Thoracic aorta (tissue), 2 donors: ENCODE results near the gene INO80E. TPM values are rescaled to one million over a fixed set of nuclear protein-coding genes. Genes with fewer than 3 reads are reported as not detected.
"Not testable (repeated sequence)": the region's sequence is repeated elsewhere in the genome, so short reads cannot be mapped to it uniquely, and the experiment has no call there.

ENCODE experiments used
- ATAC-seq: fragments of 150-250 bp; one replicate; pipeline ENCODE4 v1.8.0; 2017; ENCODE audit warnings: low read depth; ENCODE audit not compliant: insufficient number of reproducible peaks, low FRiP score
- DNase-seq: peaks from one replicate; pipeline ENCODE4 v3.0.0-alpha.2; 2020; ENCODE audit warnings: low spot score
- H3K27ac ChIP-seq, 2 donors: fragments of 200-600 bp; sonication (generic); 1 replicate in 1 of 2; 2 replicates in 1 of 2; pipeline ENCODE4 v1.5.1; 2016; ENCODE audit warnings: mild to moderate bottlenecking in 2 of 2, moderate library complexity in 2 of 2
- H3K27me3 ChIP-seq: fragments of 200-600 bp; sonication (generic); replicated peaks from 2 replicates; pipeline ENCODE4 v1.6.0; 2016; ENCODE audit warnings: mild to moderate bottlenecking; ENCODE audit not compliant: insufficient read depth
- H3K36me3 ChIP-seq: fragments of 200-600 bp; sonication (generic); one replicate; pipeline ENCODE4 v1.5.1; 2016
- H3K4me1 ChIP-seq, 2 donors: fragments of 200-600 bp; sonication (generic); 1 replicate in 1 of 2; 2 replicates in 1 of 2; pipeline versions ENCODE4 v1.5.1 to v1.6.0; 2016; ENCODE audit warnings: low read depth in 2 of 2, mild to moderate bottlenecking in 1 of 2; ENCODE audit not compliant: control insufficient read depth in 1 of 2
- H3K4me3 ChIP-seq: fragments of 200-600 bp; sonication (generic); 2 replicates; pipeline ENCODE4 v1.5.1; 2016; ENCODE audit warnings: mild to moderate bottlenecking
- H3K9me3 ChIP-seq: fragments of 200-600 bp; sonication (generic); 2 replicates; pipeline ENCODE4 v1.5.1; 2016
- CTCF ChIP-seq: fragments of 200-600 bp; sonication (generic); IDR thresholded peaks from one replicate; pipeline ENCODE4 v1.5.1; 2019; ENCODE audit warnings: antibody characterized with exemption
- total RNA-seq, 2 donors: library from RNA; depleted of rRNA; stranded (reverse); fragments of >200 nt; gene quantifications; one replicate each; pipeline versions ENCODE4 v1.1.0 to v1.2.3, GENCODE V29; 2016

INO80E gene
- total RNA-seq, 2 donors from 2014 or later, result 67.4 to 81.8 TPM

- Histone ChIP-seq H3K27ac (no peak overlapping the region), H3K27me3 (no peaks in the 10 kb centered on the region), H3K4me3 (no peak overlapping the region), H3K36me3 (no peaks in the 10 kb centered on the region), H3K9me3 (no peaks in the 10 kb centered on the region), H3K4me1 (peaks cover 3 to 10% of the 10 kb centered on the region in 2 donors)
- no peak for ATAC-seq
- DNase-seq, result no peak
- TF ChIP-seq CTCF, result no peak
These were observed 36.7 kb upstream of the INO80E start for GRCh38 chr16:29959293-29959692.

DNA sequence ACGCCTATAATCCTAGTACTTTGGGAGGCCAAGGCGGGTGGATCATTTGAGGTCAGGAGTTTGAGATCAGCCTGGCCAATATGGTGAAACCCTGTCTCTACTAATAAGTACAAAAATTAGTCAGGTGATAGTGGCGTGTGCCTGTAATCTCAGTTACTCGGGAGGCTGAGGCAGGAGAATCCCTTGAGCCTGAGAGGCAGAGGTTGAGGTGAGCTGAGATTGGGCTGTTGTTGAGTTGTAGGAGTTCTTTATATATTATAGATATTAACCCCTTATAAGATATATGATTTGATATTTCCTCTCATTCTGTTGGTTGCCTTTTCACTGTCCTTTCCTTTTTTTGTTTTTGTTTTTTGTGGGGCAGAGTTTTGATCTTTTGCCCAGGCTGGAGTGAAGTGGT, 36.2 kb upstream of the INO80E start:
- H3K4me3 ChIP-seq, DNase-seq, H3K9me3 ChIP-seq, H3K27me3 ChIP-seq, ATAC-seq, H3K36me3 ChIP-seq, H3K27ac ChIP-seq: not testable (repeated sequence)
- peaks cover 3 to 15% of the 10 kb centered on the region in 2 donors for H3K4me1 ChIP-seq

DNA sequence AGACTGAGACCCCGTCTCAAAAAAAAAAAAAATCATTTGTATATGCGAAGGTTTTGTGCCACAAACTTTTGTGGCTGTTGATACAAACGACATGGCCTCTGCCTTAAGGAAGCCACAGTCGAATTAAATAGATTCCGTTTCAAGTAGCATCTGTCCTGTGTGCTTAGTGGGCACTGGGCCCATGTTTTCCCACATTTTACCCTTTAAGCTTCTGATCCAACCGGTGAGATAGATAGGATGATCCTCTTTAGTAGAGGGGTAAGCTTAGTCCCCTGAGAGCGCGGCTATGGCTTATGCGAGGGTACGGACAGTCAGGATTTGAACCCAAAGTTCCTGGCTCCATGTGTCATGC, 34.9 kb upstream of the INO80E start:
- Histone ChIP-seq H3K9me3 (no peaks in the 10 kb centered on the region), H3K36me3 (no peaks in the 10 kb centered on the region), H3K4me1 (peaks cover 3 to 17% of the 10 kb centered on the region in 2 donors), H3K27me3 (no peaks in the 10 kb centered on the region), H3K4me3 (peak overlapping the region; percentile 71), H3K27ac (peak overlapping the region; percentile 83 to 93)
- ATAC-seq, result no peak
- no peak for DNase-seq
- no peak for TF ChIP-seq CTCF

DNA sequence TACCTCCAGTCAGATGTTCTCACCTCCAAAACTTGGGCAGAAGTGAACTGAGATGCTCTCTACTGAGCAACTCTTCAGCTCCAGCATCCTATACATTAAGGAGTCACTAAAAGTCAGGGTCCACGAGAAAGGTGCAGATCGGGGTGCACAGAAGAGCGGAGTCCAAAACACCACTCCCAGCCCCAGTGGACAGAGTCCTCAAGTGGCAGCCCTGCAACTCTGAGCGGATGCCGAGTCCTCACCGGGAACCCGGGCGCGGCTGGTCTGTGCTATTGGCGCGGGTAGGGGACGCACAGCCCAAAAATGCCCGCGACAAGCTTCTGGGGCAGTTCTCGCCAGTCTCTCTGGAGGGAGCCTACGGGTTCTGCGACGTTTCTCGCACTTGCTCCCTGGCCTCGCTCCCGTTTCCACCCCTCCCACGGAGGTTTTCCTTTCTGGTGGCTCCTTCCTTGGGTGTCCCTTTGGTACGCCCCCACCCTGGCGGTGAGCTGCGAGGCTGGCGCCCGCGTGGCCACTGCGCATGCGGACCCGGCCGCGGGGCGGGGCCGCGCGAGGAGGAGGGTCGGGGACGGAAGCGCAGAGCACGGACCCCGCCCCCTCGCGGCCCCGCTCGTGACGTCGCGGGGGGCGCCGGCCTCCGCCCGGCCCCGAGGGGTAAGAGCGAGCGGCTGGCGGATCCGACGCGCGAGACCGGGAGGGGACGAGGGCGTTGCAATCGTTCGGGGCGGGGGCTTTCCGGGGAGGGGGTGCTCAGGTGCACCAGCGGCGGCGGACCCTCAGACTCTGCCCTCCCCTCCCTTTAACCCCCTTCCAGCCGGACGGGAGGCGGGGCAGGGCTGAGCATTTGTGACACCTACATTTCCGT, 34.3 kb upstream of the INO80E start, which contains the start of gene TMEM219:
Gene TMEM219 (plus strand): TSS at position 601 of the 865 bp plus-strand sequence. CDS start 1,065 bp downstream, outside the sequence.
- DNase-seq (peak; percentile 55), ATAC-seq (peak; percentile 87)
- peak; percentile 66 for TF ChIP-seq CTCF
- Histone ChIP-seq H3K36me3 (no peaks in the 10 kb centered on the region), H3K9me3 (no peaks in the 10 kb centered on the region), H3K27me3 (no peaks in the 10 kb centered on the region), H3K27ac (peak within 1 kb of the TSS; percentile 83 to 93), H3K4me1 (peaks cover 3 to 17% of the 10 kb centered on the region in 2 donors), H3K4me3 (peak within 1 kb of the TSS; percentile 71)

- peak overlapping the region; percentile 71 for H3K4me3 ChIP-seq
- DNase-seq, result no peak
- ATAC-seq, result peak; percentile 17
- no peak for TF ChIP-seq CTCF
- H3K36me3 ChIP-seq, result no peaks in the 10 kb centered on the region
- no peaks in the 10 kb centered on the region for H3K9me3 ChIP-seq
- no peaks in the 10 kb centered on the region for H3K27me3 ChIP-seq
- H3K4me1 ChIP-seq, result peaks cover 3 to 17% of the 10 kb centered on the region in 2 donors
- H3K27ac ChIP-seq, result peak overlapping the region; percentile 83 to 93
These were observed 33.6 kb upstream of the INO80E start for GRCh38 chr16:29962344-29962994.
